HUES64 (cell line): ENCODE measurements around the gene GPRIN3.

Source experiments
- H3K27ac ChIP-seq: 2 replicates; pipeline ENCODE4 v1.7.0; 2013; ENCODE audit warnings: low read depth, low read length, inconsistent platforms
- H3K27me3 ChIP-seq: 2 replicates; pipeline ENCODE4 v1.6.1; 2013; ENCODE audit warnings: mild to moderate bottlenecking, low read length; ENCODE audit not compliant: insufficient read depth
- H3K36me3 ChIP-seq: 2 replicates; pipeline ENCODE4 v1.6.1; 2013; ENCODE audit warnings: mild to moderate bottlenecking, low read length; ENCODE audit not compliant: insufficient read depth
- H3K4me1 ChIP-seq: 2 replicates; pipeline ENCODE4 v1.6.1; 2013; ENCODE audit warnings: mild to moderate bottlenecking, low read length, moderate library complexity; ENCODE audit not compliant: insufficient read depth
- H3K4me3 ChIP-seq: 2 replicates; pipeline ENCODE4 v1.5.1; 2013; ENCODE audit warnings: mild to moderate bottlenecking, low read length, moderate library complexity
- H3K9ac ChIP-seq: 2 replicates; pipeline ENCODE4 v1.6.1; 2013; ENCODE audit warnings: mild to moderate bottlenecking, low read depth, low read length
- H3K9me3 ChIP-seq: 2 replicates; pipeline ENCODE4 v1.6.1; 2013; ENCODE audit warnings: low read depth, low read length; ENCODE audit not compliant: insufficient read depth
- WGBS: fragments of 150-250, 120-280 bp; methylation state at CpG from one replicate; pipeline ENCODE4 v1.1.7; 2013; ENCODE audit warnings: missing lambda C conversion rate; 5-methylcytosine and 5-hydroxymethylcytosine counted together

Gene GPRIN3

GRCh38 chr4:89289312-89289711 lies 18.3 kb downstream of the GPRIN3 start:
- WGBS = 95% methylated on average over 2 of the region's 2 CpGs
- H3K4me1 ChIP-seq = peaks cover 6% of the 10 kb centered on the region; the same call in 1 of the 2 replicates
- peaks cover 9% of the 10 kb centered on the region; the same call in 1 of the 2 replicates for H3K9me3 ChIP-seq
- H3K4me3 ChIP-seq = no peak overlapping the region
- H3K27ac ChIP-seq = no peak overlapping the region
- no peaks in the 10 kb centered on the region for H3K36me3 ChIP-seq
- H3K9ac ChIP-seq = no peak overlapping the region
- no peaks in the 10 kb centered on the region for H3K27me3 ChIP-seq

- H3K4me1 ChIP-seq = peaks cover 9% of the 10 kb centered on the region
- 100% methylated on average over 2 of the region's 2 CpGs for WGBS
- no peak overlapping the region for H3K9ac ChIP-seq
- H3K27me3 ChIP-seq = no peaks in the 10 kb centered on the region
- H3K36me3 ChIP-seq = no peaks in the 10 kb centered on the region
- no peak overlapping the region for H3K4me3 ChIP-seq
- H3K9me3 ChIP-seq = peaks cover 9% of the 10 kb centered on the region; the same call in 1 of the 2 replicates
- no peak overlapping the region for H3K27ac ChIP-seq
Measured at GRCh38 chr4:89288430-89288829, 19.2 kb downstream of the GPRIN3 start.

- WGBS = 76% methylated on average over 6 of the region's 6 CpGs
- Histone ChIP-seq H3K27me3 (no peaks in the 10 kb centered on the region), H3K36me3 (no peaks in the 10 kb centered on the region), H3K27ac (no peak overlapping the region), H3K4me3 (no peak overlapping the region), H3K9ac (no peak overlapping the region), H3K4me1 (peaks cover 12% of the 10 kb centered on the region), H3K9me3 (peaks cover 9% of the 10 kb centered on the region; the same call in 1 of the 2 replicates)
Measured at GRCh38 chr4:89287945-89288344, 19.7 kb downstream of the GPRIN3 start.

GRCh38 chr4:89285745-89286144 lies 21.9 kb downstream of the GPRIN3 start:
- H3K4me3 ChIP-seq = no peak overlapping the region
- H3K9ac ChIP-seq = no peak overlapping the region

GRCh38 chr4:89284828-89285227 lies 22.8 kb downstream of the GPRIN3 start:
- WGBS = 60% methylated on average over 1 of the region's 3 CpGs
- peaks cover 16% of the 10 kb centered on the region for H3K4me1 ChIP-seq
- no peak overlapping the region for H3K27ac ChIP-seq
- H3K36me3 ChIP-seq = no peaks in the 10 kb centered on the region
- no peaks in the 10 kb centered on the region for H3K9me3 ChIP-seq
- H3K4me3 ChIP-seq = no peak overlapping the region
- H3K27me3 ChIP-seq = no peaks in the 10 kb centered on the region
- H3K9ac ChIP-seq = no peak overlapping the region

More at GRCh38 chr4:89285745-89286144, 21.9 kb downstream of the GPRIN3 start:
- 83% methylated on average over 1 of the region's 2 CpGs for WGBS
- Histone ChIP-seq H3K27me3 (no peaks in the 10 kb centered on the region), H3K9me3 (no peaks in the 10 kb centered on the region), H3K36me3 (no peaks in the 10 kb centered on the region), H3K4me1 (peaks cover 16% of the 10 kb centered on the region), H3K27ac (no peak overlapping the region)

- 95% methylated on average over 2 of the region's 2 CpGs for WGBS
- Histone ChIP-seq H3K4me1 (peaks cover 16% of the 10 kb centered on the region), H3K27ac (no peak overlapping the region)
Measured at GRCh38 chr4:89284020-89284424, 23.6 kb downstream of the GPRIN3 start.

GRCh38 chr4:89283226-89284009 lies 24.2 kb downstream of the GPRIN3 start:
- WGBS = 95% methylated on average over 5 of the region's 5 CpGs
- Histone ChIP-seq H3K9ac (no peak overlapping the region), H3K36me3 (no peaks in the 10 kb centered on the region), H3K4me1 (peaks cover 16% of the 10 kb centered on the region), H3K4me3 (no peak overlapping the region), H3K27ac (no peak overlapping the region), H3K9me3 (no peaks in the 10 kb centered on the region), H3K27me3 (no peaks in the 10 kb centered on the region)

More at GRCh38 chr4:89284020-89284424, 23.6 kb downstream of the GPRIN3 start:
- Histone ChIP-seq H3K4me3 (no peak overlapping the region), H3K9ac (no peak overlapping the region), H3K27me3 (no peaks in the 10 kb centered on the region), H3K9me3 (no peaks in the 10 kb centered on the region), H3K36me3 (no peaks in the 10 kb centered on the region)

GRCh38 chr4:89279385-89279784 lies 28.2 kb downstream of the GPRIN3 start:
- Histone ChIP-seq H3K27ac (no peak overlapping the region), H3K36me3 (no peaks in the 10 kb centered on the region), H3K4me1 (peaks cover 11% of the 10 kb centered on the region), H3K27me3 (no peaks in the 10 kb centered on the region), H3K9ac (no peak overlapping the region), H3K9me3 (no peaks in the 10 kb centered on the region), H3K4me3 (no peak overlapping the region)
- WGBS = 94% methylated on average over 4 of the region's 4 CpGs

- Histone ChIP-seq H3K9ac (no peak overlapping the region), H3K27me3 (no peaks in the 10 kb centered on the region), H3K27ac (no peak overlapping the region), H3K4me3 (no peak overlapping the region), H3K4me1 (no peaks in the 10 kb centered on the region), H3K9me3 (no peaks in the 10 kb centered on the region), H3K36me3 (no peaks in the 10 kb centered on the region)
- WGBS = 93% methylated on average over 5 of the region's 5 CpGs
Measured at GRCh38 chr4:89277412-89277811, 30.2 kb downstream of the GPRIN3 start.

- Histone ChIP-seq H3K9ac (no peak overlapping the region), H3K4me1 (no peaks in the 10 kb centered on the region), H3K9me3 (no peaks in the 10 kb centered on the region), H3K4me3 (no peak overlapping the region), H3K36me3 (no peaks in the 10 kb centered on the region), H3K27ac (no peak overlapping the region), H3K27me3 (no peaks in the 10 kb centered on the region)
Measured at GRCh38 chr4:89276296-89276695, 31.3 kb downstream of the GPRIN3 start.

- no peak overlapping the region for H3K27ac ChIP-seq
- WGBS = 98% methylated on average over 6 of the region's 6 CpGs
Measured at GRCh38 chr4:89275587-89275986, 32.0 kb downstream of the GPRIN3 start.

More at GRCh38 chr4:89275587-89275986, 32.0 kb downstream of the GPRIN3 start:
- no peaks in the 10 kb centered on the region for H3K36me3 ChIP-seq
- no peaks in the 10 kb centered on the region for H3K27me3 ChIP-seq
- no peak overlapping the region for H3K9ac ChIP-seq
- no peaks in the 10 kb centered on the region for H3K4me1 ChIP-seq
- H3K9me3 ChIP-seq = no peaks in the 10 kb centered on the region
- no peak overlapping the region for H3K4me3 ChIP-seq
